GM10248 (cell line): ENCODE data around the gene METTL24.

ENCODE experiments used
- CTCF ChIA-PET: fragments of 300-600 bp; sonication (Branson Sonifier 250); formaldehyde crosslinking; extraction: SDS; loops from one replicate; lab custom pipeline; 2021; ENCODE audit warnings: antibody characterized with exemption; lab: Yijun Ruan, JAX
- POLR2A ChIA-PET: fragments of 350-650 bp; sonication (Branson Sonifier 250); formaldehyde crosslinking; extraction: SDS; loops from one replicate; lab custom pipeline; 2020; ENCODE audit warnings: antibody characterized with exemption; lab: Yijun Ruan, JAX
- DNase-seq: peaks from one replicate; pipeline ENCODE4 v3.0.0; 2012; ENCODE audit errors: extremely low spot score
- CTCF ChIP-seq: IDR thresholded peaks from 2 replicates; pipeline ENCODE4 v1.5.1; 2012; ENCODE audit warnings: mild to moderate bottlenecking, low read depth; ENCODE audit errors: extremely low read depth, missing control alignments, control extremely low read depth

Gene METTL24

DNA sequence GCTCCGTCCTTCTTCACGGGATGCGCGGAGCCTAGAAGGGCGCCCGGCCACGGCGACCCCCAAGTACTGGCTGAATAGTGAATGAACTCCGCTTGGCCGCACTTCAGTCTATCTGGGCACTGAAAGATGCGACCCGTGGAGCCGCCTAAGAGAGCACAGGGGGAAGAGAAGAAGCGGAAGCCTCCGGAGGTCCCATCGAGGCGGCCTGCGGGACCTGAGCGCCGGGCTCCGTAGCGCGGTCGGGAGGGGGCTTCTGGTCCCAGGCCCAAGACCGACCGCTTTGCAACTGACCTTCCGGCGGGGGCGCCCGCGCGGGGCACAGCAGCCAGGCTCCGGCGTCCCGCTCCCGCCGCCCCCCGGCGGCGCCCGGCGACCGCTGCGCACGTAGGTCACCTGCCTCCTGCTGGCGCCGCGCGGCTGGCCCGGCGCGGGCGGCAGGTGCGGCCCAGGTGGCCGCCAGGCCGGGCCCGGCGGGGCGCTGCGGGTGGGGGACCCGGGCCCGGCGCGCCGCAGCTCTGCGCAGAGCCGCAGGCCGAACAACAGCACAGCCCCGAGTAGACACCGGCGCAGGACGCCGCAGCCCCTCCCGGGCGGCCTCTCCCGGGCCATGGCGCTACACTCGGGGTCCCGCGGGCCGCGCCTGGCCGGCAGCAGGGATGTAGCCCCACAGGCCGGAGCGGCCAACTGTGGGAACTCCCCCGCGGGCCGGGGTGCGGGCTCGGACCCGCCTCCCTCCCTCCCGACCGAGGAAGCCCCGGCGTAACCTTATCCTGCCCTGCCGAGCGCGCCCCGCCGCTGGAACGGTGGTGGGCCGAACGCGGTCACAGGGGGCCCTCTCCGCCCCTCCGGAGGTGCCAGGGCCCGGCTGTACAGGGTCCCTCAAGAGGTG lies at the start of gene METTL24:
METTL24 (minus strand) TSS at position 686 of the 889 bp plus-strand sequence; CDS start at position 609, 77 bp downstream.
- ChIA-PET CTCF (no interaction called here), POLR2A (no interaction called here)
- TF ChIP-seq CTCF = peak; percentile 5
- DNase-seq = peak; percentile 20

DNA sequence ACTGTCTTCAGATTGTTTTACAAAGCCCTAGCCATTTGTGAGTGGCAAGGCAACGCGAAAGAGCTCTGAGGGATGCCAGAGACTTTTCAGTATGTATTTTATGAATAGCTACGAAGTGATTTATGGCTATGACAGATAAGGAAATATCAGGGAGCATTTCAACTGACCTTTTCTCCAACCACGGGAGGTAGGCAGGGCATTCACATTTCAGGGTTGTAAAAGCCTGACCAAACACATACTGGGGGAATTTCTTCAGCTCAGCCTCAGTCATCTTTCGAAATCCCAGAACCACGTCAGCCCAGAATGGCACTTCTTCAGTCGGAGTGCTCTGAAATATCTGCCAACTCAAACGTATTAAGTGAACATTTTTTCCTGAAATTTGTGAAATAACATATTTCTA lies 46.5 kb upstream of the METTL24 start:
- POLR2A ChIA-PET = no interaction called here
- DNase-seq = no peak
- CTCF ChIA-PET = interaction anchor here (1.1 to 7.0 kb wide), 2 partner anchors 14 to 24 kb away, joined by 4 to 47 read pairs; no protein-coding TSS in a partner anchor
- TF ChIP-seq CTCF = no peak

GRCh38 chr6:110401585-110402176 lies 43.5 kb upstream of the METTL24 start:
- no peak for DNase-seq
- CTCF ChIA-PET = interaction anchor here (7.0 kb wide), 1 partner anchor 11 kb away, joined by 47 read pairs; no protein-coding TSS in a partner anchor
- no peak for TF ChIP-seq CTCF

DNA sequence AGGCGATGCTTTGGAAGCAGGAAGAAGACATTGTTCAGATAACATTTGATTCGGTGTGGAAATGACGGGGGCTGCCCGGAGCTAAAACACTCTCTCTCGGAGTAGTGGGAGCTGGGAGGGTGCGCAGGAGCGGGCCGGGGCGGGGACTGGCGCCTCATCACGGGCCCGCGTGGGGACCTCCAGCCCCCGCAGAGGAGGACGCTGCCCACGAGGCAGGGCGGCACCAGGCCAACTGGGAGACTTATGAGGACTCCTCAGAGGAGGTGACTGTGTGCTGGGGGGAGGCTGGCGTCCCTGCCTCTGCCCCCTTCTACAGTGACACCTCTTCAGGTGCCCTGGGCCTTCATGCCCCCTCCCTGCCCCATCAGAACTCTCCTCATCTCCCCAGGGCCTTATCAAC lies 42.1 kb upstream of the METTL24 start:
- ChIA-PET POLR2A (no interaction called here), CTCF (interaction anchor here (7.0 kb wide), 1 partner anchor 9 kb away, joined by 47 read pairs; no protein-coding TSS in a partner anchor)
- no peak for DNase-seq
- no peak for TF ChIP-seq CTCF

More at GRCh38 chr6:110401585-110402176, 43.5 kb upstream of the METTL24 start:
- POLR2A ChIA-PET = no interaction called here

DNA sequence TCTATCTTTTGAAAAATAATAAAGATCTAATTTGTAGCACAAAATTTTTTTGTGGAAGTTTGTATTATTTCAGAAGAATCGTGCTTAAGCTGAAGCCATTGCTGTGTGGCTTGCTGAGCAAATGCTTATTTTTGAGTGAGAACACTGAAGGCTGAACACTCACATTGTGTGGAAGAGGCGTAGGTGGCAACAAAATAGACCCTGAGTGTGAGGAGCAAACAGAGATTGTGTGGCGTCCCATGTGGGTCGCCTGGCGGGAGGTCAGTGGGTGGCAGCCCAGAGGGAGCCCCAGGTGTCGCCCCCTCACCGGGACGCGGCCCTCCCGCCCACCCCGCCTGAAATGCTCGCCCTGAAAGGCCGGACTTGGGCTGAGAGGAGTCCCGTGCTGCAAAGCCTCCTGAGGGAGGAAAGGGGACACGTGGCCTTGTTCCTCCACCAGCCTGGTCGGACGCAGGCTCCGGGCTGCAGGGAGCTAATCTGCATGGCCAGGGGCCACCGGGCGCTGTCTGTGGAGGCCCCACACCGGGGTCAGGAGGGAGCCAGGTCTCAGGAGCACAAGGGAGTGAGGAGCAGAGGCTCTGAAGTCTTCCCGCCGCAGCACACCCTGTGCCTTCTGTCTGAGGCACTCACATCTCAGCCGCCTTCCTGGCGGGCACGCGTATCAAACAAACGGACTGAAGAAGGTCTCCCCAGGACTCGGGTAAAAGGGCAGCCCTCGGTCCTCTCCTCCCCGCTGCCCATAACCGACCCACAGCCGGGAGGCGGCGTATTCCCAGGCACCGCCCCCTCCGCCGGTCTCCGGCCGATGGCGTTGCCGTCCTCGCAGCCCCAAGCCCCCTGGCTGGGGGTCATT lies 41.3 kb upstream of the METTL24 start:
- CTCF ChIA-PET = interaction anchor here (1.7 to 7.0 kb wide), 2 partner anchors 8 to 360 kb away, joined by 4 to 47 read pairs; no protein-coding TSS in a partner anchor
- POLR2A ChIA-PET = no interaction called here
- no peak for TF ChIP-seq CTCF
- DNase-seq = no peak

GRCh38 chr6:110398778-110399177 lies 40.6 kb upstream of the METTL24 start:
- ChIA-PET POLR2A (no interaction called here), CTCF (interaction anchor here (1.7 kb wide), 1 partner anchor 359 kb away, joined by 4 read pairs; no protein-coding TSS in a partner anchor)
- DNase-seq = no peak
- TF ChIP-seq CTCF = no peak
